Stimulated activated CD8-positive, alpha-beta memory T cell treated with anti-CD3 and anti-CD28 coated beads, Interleukin-4, amount 100 ng/mL, for 24 hours (primary cell): ENCODE measurements around the gene KRT77.
A peak's percentile ranks its signal among the peaks of the same experiment; 100 is the strongest.
"Not testable (repeated sequence)": the region's sequence is repeated elsewhere in the genome, so short reads cannot be mapped to it uniquely, and the experiment has no call there.

ENCODE experiments used
- DNase-seq: peaks from one replicate; pipeline ENCODE4 v3.0.0-alpha.2; 2020; ENCODE audit warnings: low read depth

The KRT77 gene

DNA sequence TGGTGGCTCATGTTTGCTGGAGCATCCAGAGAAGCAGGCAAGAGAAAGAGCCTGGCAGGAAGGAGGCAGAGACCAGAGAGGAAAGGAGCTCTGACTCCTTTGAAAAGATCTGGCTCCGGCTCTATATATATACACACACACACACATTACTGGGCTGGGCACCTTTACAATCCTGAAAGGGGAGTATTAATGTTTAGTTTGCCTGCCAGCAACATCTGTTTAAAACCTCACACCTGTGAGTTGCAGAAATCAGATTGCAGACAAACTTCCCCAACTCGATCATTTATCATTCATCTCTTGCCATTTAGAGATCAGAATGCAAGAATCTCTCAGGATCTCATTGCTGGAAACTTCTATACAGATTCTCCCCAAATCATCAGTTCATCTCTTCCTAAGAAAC, at the start of gene KRT77:
TSS of gene KRT77 (minus strand) at position 101 of the 400 bp plus-strand sequence. CDS start at position 11, 90 bp downstream.
- DNase-seq, result no peak

DNA sequence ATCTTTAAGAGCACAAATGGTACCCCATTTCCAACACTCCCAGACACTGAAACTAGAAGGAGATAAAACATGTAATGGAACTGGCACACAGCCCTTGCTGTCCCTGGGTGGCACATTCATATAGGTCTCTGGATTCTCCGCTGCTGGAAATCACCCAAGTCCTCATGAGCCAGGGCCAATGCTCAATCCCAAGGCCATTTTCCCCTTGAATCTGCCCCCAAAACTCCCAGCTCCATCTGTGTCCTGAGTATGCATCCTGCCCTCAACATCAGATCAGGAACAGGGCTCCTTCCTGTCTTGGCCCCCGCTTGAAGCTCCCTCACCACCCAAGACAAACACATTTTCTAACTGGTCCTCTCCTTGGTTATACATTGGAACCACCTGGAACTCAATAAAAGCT, 49.2 kb upstream of the KRT77 start:
- no peak for DNase-seq

DNA sequence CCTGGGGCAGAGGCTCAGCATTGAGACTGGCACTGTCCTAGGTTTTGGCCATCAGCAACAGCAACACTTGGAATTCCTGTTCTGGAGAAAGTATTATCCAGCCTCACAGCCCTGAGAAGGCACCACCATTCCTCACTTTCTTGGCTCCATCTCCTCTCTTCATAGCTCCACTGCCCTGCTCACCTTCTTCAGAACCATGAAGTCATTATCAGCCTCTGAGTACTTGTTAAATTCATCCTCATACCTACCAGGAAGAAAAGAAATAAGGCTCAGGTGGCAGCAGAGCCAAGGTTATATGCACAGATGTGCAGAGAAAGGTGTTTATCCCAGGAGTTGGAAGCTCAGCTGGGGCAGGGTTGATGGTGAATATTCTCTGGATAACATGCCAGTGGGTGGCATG, 48.5 kb upstream of the KRT77 start:
- no peak for DNase-seq

DNA sequence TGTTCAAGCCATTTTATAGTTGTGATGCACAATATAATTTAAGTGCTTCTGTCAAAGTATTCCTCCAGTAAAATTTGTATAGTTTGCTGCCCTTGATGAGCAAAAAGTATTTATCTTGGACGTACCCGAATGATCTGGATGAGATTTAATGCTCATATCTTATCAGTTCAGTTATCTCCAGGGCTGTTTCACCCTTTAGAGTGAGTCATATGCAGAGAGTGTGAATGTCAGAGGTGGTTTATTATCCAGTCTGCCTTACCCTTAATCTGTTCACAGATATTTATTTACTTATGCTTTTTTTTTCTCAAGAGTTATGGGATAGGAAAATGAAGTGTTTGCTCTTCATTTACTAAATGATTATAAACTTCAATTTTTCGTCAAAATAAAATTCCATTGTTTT, 47.2 kb upstream of the KRT77 start:
- not testable (repeated sequence) for DNase-seq

DNA sequence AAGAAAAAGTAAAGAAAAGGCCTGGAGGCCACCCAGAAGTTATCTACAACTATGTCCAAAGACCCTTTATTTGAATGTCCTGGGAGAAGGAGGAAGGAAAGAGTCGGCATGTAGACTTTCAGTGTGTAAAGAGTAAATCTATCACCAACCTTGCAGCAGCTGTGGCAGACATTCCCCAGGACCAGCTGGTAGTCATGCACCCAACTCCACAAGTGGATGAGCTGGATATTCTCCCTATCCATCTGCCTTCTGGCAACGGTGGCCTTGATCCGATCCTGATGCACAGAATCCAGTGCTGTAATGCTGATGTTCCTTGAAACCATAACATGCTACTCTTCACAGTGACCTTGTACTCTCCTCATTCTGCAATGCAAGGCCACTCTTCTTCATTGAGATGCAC, 46.5 kb upstream of the KRT77 start:
- DNase-seq, result no peak

DNA sequence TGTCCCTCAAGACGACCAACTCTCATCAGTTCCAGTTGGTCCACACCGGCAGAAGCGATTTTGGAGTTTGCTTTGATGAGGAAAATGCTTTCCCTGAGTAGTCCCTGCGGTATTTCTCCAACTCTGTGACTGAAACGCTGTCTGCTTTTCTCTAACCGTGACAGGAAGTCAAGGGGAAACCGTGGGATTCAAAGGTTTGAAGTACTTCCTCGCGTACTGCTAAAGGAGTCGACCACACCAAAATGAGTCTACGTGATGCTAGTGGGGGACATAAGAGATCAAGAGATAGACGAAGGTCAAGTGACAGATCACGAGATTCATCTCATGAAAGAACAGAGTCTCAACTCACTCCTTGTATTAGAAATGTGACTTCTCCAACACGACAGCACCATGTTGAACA, 45.3 kb upstream of the KRT77 start:
- DNase-seq, result no peak

DNA sequence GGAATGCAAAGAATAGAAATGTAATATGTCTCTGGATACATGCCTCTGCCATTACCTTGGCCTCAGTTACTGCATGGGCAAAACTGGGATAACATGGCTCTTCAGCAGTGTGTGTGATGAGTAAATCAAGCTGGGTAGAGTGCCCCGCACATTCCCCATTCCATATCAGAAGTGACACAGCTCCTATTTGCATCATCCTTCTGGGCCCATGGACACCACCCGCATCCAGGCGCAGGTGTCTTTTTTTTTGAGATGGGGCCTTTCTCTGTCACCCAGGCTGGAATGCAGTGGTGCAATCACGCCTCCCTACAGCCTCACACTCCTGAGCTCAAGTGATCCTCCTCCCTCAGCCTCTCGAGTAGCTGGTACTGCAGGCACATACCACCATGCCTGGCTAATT, 42.2 kb upstream of the KRT77 start:
- DNase-seq, result no peak

DNA sequence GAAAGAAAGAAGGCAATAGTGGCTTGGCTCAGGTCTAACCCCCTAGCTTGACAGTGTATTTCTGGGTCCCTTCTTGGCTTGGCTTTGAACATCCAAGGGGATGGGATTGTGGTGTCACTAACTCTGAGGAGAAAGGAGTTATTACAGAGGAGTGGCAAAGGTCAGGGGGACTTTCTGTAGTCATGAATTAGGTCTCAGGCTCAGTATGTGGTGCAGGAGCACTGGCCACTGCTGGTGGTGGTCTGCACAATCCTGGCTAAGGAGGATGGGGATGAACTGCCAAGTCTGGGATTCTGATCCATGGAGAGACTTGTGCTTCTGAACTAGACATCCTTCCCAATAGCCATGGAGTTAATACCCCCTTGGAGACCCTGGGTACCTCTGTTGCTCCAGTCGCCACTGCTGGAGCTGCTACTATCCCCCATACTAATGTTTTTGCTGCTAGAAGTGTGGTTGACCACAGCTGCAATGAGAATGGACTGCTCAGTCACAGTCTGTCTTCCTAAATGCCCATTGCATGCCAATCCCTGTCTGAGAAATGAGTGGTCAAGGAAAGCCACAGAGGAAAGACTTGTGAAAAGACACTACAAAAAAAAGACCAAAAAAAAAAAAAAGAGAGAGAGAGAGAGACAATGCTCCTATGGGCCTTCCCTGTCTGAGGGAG, 41.3 kb upstream of the KRT77 start:
- no peak for DNase-seq

DNA sequence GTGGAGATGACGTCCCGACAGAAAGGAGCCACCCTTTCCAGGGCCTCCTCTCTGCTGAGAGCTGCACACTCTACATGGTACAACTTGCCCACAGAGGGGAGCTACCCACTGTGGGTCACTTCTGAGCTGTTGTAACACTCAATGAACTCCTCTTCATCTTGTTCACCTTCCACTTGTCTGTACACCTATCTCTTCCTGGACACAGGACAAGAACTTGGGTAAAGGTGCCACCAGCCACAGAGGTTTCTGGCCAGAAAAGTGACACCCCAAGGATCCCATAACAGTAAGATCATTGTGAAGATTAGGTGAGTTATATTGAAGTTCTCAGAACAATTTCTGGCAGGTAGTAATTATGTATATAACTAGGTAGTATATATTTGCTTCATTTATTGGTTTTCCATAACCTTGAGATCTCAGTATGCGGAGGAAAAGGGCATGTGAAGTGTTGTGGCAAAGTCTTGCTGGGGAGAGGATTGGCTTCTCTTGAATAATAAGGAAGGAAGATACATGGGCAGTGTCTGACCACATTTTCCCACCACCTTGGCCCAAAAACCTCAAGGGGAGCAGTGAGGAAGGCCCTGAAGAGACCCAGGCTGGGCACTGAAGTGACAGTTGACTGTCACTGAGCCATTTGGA, 39.6 kb upstream of the KRT77 start:
- no peak for DNase-seq

DNA sequence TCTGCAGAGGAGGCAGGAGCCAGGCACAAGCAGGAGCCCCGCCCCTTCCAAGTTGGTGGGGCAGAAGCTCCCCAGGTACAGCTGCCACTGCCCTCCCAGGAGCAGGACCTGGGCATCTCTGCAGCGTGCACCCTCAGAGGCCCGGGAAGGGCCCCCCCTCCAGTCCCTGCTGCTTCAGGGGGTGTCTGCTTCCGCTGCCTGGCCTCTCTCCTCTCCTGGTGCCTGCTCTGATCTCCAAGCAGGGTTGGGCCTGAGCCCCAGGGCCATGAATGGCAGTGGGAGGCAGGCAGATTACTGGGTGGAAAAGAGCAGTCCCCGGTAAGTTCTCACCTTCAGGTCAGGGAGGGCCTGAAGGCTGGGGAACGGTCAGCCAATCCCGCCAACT, 38.9 kb upstream of the KRT77 start:
- no peak for DNase-seq

DNA sequence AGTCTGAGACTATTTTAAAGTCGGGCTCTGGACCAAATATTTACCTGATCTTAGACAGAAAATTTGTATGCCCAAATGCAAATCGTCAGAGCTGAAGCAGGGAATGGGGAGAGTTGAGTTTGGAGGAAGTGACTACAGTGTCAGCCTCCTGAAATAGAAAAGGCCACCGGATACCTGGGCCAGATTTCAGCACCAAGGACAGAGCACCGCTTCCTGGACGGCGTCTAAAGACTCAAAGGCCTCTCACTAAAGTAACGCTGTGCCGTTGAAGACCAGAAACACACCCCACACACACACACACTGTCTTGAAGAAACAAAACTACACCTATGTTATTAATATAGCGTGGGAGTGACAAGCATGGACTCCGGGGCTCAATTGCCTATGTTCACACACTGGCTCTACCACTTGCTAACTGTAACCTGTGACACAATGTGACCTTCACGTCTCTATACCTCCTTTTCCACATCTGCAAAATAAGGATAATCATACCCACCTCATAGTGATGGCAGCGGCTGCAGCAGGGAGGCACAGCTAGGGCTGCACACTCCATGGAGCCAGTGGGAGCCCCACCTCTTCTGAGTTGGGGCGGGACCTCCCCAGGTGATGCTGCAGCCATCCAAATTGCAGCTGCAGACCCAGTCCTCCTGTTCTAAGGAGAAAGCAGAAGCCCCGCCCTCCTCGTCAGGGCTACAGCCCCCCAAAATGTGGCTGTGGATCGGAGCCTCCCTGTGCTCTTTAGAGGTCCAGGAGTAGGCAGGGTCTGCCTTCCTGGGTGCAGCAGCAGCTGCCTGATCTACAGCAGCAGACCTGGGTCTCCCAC, 38.3 kb upstream of the KRT77 start:
- DNase-seq, result peak; percentile 38

DNA sequence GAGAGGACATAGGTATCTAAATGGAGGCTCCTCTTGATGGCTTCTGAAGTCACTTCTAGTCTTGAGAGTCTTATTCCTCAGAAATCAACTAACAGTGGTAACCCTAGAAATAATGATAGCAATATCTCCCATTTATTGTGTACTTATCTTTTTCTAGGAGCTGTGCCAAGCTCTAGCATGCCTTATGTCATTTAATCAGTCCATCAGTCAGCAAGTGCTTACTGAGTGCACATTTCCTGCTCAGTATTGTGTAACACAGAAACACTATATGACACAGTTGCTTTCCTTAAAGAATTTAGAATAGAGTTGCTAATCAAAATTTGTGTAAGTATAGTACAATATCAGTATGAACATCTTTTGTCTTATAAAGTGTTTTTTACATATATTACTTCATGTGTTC, 37.3 kb upstream of the KRT77 start:
- no peak for DNase-seq

DNA sequence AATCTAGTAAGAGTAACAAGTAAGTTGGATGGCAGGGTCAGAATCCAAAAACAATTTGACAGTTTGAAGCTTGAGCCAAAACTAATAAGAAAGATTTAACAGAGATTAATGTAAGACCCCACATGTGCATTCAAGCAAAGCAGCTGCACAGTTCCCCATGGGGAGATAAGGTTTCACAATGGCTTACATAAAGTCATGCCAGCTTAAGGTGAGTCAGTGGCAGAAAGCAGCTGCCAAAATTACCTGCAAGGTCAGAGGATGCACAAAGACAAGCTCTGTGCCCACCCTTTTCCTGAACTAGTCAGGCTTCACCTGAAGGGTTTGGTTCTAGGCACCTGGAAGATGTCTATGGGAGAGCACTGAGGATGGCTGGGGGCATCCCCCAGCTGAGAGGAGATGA, 36.6 kb upstream of the KRT77 start:
- DNase-seq, result no peak

DNA sequence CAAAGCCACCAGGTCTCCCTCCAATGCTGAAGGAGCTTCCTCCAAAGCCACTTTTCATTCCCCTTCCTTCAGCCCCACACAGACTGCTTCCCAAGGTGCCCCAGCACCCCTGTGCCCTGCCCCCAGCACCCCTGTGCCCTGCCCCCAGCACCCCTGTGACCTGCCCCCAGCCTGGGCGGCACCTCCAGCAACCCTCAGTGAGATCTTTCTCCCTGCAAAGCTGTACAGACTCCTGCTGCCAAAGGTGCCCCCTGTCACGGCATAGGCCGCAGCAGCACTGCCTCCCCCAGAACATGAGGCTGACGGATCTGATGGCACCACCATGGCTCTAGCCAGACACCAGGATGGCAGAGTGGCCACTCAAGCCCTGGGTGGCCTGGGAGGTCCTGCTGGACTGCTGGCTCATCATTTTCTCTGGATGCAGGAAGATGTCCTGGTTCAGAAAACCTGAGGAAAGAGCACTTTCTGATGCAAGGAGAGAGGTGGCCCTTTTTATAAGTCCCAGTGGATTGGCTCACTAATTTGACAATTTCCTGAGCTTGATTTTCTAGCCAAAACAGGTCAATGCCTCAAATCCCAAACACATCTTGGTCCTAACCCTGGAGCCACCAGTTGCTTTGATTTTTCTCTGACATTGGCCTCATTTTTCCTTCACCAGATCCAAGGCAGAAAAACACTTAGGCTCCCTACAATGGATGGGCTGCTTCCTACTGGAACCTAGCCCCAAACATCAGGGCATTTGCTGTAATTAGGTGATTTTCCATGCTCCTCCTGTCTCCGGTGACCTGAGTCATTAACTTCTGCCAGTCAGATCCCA, 32.7 kb upstream of the KRT77 start:
- no peak for DNase-seq

DNA sequence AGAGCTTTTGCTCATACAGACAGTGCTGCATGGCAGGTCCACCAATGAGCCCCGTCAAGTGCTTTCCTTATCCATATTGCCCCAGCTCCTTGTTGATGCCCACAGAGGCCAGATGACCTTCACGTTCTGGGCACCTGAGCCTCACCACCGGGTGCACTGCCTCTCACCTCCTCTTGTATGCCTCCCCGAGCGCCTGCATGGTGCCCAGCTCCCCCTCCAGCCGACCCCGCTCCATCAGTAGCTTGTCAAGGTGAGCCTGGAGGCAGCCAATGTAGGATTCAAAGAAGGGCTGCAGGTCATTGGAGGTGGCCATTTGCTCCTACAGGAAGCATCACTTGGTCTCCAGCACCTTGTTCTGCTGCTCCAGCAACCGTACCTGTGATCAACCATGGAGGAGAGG, 31.8 kb upstream of the KRT77 start:
- no peak for DNase-seq

DNA sequence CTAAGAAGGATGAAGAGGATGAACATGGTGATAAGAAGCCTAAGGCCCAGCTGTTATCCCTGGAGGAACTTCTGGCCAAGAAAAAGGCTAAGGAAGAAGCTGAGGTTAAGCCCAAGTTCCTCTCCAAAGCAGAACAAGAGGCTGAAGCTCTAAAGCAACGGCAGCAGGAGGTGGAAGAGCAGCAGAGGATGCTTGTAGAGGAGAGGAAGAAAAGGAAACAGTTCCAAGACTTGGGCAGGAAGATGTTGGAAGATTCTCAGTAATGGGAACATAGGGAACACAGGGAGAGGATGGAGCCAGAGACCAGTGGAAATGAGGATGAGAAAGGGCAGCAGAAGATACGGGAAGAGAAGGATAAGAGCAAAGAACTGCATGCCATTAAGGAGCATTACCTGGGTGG, 27.5 kb upstream of the KRT77 start:
- DNase-seq, result no peak

DNA sequence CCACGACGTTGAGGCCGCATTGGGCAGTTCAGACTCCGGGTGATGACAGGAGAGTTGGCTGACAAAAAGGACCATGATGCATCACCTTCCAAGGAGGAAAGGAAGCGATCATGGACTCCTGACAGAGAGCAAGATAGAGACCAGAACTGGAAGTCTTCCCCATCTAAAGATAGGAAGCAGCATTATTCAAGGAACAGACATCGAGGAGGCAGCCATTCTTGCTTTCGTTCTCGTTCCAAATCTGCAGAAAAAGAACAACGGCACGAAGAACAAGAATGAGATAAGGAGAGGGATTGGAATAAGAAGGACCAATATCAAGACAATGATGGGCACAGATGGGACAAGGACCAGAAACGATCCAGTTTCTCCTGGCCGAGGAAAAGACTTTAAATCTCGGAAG, 27.1 kb upstream of the KRT77 start:
- DNase-seq, result no peak

DNA sequence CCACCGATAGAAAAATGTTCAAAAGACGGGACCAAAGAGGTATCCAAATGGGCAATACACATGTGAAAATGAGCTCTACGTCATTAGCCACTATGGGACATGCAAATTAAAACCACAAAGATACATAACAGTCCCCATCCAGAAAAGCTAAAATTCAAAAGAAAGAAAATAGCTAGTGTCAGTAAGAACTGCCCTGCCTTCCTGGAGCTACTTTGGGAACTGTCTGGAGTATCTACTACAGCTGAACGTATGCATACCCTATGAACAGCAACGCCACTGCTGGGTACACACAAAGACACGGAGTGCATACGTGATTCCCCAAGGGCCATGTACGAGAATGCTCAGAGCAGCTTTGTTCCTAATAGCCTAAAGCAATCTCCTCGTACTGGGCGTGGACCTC, 25.8 kb upstream of the KRT77 start:
- no peak for DNase-seq

DNA sequence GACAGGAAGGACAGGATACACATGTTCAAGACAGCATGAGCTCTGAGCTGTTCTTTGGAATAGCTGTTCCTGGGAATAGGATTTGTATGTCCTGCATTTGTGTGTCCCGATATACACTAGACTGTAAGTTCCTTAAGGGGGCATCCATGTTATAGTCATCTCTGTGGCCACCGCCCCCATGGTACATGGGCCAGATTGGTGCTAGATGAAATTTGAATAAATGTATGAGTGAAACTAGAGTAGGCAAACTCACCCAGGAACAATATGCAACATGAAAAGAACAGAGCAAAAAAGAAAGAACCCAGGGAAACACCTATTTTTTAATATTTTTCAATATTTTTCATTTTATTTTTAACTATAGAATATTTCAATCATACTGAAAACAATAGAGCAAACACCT, 25.1 kb upstream of the KRT77 start:
- no peak for DNase-seq

DNA sequence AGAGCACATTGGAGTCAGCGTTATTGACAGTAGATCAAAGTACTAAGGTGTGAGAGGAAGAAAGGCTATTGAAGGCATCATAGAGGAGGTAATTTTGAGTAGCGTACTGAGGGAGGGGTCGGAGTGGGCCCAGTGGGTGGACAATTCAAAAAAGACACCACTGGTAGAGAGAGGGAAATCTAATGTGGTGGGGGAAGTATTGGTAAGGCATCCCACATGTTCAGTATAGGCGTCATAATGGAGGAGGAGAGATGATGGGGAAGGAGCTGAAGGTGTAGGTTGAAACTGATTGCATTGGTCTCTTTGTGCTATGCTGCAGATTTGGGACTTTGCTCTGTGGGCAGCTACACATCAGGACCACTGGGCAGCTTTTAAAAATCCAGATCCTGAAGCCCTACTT, 23.7 kb upstream of the KRT77 start:
- DNase-seq, result no peak

DNA sequence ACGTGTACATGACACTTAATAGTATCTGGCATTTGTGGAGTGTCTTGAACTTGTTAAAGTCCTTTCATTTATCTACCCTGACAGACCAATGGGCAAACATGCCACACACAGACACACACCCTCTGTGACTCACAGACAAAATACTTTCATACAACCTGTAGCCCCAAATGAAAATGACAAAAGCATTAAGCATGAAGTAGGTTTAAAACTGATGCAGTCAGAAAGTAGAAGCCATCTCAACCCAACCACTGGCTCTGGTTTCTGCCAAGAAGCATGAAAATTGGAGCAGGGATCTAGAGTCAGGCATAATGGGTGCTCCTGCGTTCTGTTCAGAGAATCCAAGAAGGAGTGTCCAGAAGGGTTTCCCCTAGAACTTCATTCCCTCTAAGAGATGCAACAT, 23.1 kb upstream of the KRT77 start:
- DNase-seq, result no peak

DNA sequence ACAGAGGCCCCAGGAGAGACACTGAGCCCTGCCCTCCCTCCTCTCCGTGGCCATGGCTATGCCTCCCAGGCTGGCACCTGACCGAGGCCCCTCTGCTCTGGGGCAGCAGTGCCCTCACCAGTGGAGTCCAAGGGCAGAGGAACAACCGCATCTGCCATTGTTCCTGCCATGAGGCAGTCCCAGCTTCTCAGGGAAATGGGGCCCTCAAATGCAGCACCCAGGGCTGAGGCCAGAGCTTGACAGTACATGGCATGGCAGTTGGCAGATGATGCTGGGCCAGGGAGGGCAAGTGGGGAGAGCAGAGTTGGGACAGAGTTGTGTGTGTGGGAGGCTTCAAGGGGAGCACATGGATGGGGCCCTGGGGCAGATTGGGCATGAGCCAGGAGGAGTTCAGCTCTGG, 21.1 kb upstream of the KRT77 start:
- no peak for DNase-seq

DNA sequence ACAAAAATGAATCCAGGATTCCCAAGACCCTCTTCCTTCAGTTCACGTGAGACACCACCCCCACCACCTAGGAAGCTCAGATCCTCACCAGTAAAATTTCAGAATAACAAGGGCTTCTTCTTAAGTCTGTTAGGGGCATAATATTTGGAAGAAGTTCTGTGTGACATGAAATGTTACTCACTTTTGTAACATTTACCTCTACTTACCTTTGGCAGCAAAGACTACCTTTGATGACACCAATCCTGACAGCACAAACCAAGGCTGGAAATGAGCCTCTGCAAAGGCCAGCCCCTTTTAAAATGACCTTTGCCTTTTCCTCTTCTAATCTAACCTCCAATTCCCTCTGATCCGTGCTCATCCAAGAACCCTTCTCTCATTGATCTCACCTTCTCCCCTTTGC, 19.4 kb upstream of the KRT77 start:
- no peak for DNase-seq
